ENCODE measurements around the gene GALNT16. TPM values are rescaled to one million over a fixed set of nuclear protein-coding genes. Genes with fewer than 3 reads are reported as not detected.
"Not testable (repeated sequence)": the region's sequence is repeated elsewhere in the genome, so short reads cannot be mapped to it uniquely, and the experiment has no call there.

Gene GALNT16
- 1 to 10 TPM in 2 of 3 donors, under 1 TPM in 1; 0.87 to 6.4 (median 1.8) TPM for total RNA-seq
- long read RNA-seq, donor 1, full-length matches to known transcripts: 5 of 10 reads
- long read RNA-seq, donor 1, partial matches to known transcripts: 2 of 10 reads
- long read RNA-seq, donor 1, other reads (novel, unspliced or antisense): 3 of 10 reads
- long read RNA-seq, donor 2, partial matches to known transcripts: 0 of 1 reads
- long read RNA-seq, donor 2, other reads (novel, unspliced or antisense): 1 of 1 reads

DNA sequence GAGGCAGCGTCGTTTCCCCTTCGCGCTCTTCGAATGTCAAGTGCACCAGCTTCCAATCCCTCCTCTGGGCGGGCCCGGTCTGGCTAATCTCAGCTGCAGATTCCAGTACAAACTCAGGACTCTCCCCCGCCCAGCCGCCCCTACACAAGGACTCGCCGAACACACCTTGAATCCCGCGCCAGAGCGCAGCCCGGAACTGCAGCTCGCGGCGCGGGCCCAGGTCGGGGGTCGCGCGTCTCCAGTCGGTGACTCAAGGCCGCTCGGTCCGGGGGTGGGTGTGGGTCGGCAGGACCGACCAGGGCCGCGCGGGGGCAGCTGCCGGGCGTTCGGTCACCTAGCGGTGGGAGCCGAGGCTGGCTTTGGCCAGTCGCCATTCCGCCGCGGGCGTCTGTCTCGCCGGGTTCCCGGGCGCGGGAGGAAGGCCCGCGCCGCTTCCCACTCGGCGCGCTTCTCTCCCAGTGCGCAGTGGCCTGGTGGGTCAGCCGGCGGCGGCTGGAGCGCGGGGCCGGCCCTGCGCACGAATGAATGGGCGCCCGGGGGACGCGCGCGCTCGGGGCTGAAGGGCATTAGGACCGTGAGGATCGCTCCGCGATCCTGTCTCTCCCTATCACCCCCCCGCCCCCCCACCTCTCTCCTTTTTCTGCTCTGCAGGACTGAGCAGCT, at the start of gene GALNT16:
GALNT16 (plus strand) TSS at position 632 of the 663 bp plus-strand sequence. CDS start 133 bp downstream, outside the sequence.
- ATAC-seq: peak; percentile 24
- no peaks in the 10 kb centered on the region for H3K36me3 ChIP-seq (ENCODE audit: low read depth)
- H3K9me3 ChIP-seq: no peaks in the 10 kb centered on the region
- TF ChIP-seq, protein P1, sequence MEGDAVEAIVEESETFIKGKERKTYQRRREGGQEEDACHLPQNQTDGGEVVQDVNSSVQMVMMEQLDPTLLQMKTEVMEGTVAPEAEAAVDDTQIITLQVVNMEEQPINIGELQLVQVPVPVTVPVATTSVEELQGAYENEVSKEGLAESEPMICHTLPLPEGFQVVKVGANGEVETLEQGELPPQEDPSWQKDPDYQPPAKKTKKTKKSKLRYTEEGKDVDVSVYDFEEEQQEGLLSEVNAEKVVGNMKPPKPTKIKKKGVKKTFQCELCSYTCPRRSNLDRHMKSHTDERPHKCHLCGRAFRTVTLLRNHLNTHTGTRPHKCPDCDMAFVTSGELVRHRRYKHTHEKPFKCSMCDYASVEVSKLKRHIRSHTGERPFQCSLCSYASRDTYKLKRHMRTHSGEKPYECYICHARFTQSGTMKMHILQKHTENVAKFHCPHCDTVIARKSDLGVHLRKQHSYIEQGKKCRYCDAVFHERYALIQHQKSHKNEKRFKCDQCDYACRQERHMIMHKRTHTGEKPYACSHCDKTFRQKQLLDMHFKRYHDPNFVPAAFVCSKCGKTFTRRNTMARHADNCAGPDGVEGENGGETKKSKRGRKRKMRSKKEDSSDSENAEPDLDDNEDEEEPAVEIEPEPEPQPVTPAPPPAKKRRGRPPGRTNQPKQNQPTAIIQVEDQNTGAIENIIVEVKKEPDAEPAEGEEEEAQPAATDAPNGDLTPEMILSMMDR (IDR thresholded peaks at IDR 0.05): no peak
- H3K4me3 ChIP-seq: no peak within 1 kb of the TSS
- intact Hi-C loops (cut with DNase I, micrococcal nuclease): no loop called here
- peak in 2 of 3 donors; percentile 27 to 36 for DNase-seq
- H3K4me1 ChIP-seq (ENCODE audit: low read depth): peaks cover 24% of the 10 kb centered on the region

DNA sequence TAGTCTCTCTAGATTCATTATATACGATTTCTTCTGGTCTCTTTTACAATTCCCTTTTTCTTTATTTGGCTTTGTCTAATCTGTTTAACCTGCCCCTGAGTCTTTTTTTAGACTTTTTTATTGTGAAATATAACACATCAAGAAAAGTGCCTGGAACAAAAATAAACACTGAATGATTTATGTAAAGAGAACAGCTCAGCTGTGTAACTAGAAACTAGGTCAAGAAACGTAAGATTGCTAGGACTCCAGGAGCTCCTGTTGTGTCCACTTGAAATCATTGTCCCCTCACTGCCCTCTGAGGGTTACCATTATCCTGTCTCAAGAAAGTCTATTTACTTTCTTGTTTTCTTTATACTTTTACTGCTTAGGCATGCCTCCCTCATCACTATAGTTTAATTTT, 45.6 kb upstream of the GALNT16 start:
- Histone ChIP-seq H3K36me3 (ENCODE audit: low read depth) (no peaks in the 10 kb centered on the region), H3K9me3 (no peaks in the 10 kb centered on the region), H3K4me3 (no peak overlapping the region), H3K4me1 (ENCODE audit: low read depth) (peaks cover 10% of the 10 kb centered on the region)
- intact Hi-C loops (cut with DNase I, micrococcal nuclease): no loop called here
- ATAC-seq (no peak), DNase-seq (no peak)
- TF ChIP-seq, protein P1 (IDR thresholded peaks at IDR 0.05): no peak

DNA sequence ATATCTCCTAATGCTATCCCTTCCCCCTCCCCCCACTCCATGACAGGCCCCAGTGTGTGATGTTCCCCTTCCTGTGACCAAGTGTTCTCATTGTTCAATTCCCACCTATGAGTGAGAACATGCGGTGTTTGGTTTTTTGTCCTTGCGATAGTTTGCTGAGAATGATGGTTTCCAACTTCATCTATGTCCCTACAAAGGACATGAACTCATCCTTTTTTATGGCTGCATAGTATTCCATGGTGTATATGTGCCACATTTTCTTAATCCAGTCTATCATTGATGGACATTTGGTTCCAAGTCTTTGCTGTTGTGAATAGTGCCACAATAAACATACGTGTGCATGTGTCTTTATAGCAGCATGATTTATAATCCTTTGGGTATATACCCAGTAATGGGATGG, 42.3 kb upstream of the GALNT16 start:
- H3K9me3 ChIP-seq; H3K4me1 ChIP-seq (ENCODE audit: low read depth); ATAC-seq; H3K4me3 ChIP-seq; DNase-seq; intact Hi-C loops (cut with DNase I, micrococcal nuclease); H3K36me3 ChIP-seq (ENCODE audit: low read depth): not testable (repeated sequence)

DNA sequence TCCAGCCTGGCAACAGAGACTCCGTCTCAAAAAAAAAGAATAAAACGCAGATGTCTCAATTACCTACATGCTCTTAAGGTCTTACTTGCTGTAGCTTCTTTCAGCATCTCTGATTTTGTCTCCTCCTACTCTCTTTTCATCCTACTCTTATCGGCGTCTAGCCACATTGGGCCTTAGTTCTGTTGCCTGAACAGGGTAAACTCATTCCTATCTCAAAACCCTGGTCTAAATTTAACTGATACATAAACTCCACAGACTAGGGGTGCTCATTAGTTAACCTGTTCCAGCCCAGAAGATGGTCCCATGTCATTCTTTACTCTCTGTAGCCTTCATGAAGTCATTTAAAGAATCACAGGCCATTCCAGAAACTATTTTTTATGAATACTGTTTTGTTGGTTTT, 35.0 kb upstream of the GALNT16 start:
- Histone ChIP-seq H3K4me1 (ENCODE audit: low read depth) (no peaks in the 10 kb centered on the region), H3K4me3 (no peak overlapping the region), H3K9me3 (no peaks in the 10 kb centered on the region), H3K36me3 (ENCODE audit: low read depth) (no peaks in the 10 kb centered on the region)
- no peak for DNase-seq
- intact Hi-C loops (cut with DNase I, micrococcal nuclease): no loop called here
- TF ChIP-seq, protein P1 (IDR thresholded peaks at IDR 0.05): no peak
- no peak for ATAC-seq

DNA sequence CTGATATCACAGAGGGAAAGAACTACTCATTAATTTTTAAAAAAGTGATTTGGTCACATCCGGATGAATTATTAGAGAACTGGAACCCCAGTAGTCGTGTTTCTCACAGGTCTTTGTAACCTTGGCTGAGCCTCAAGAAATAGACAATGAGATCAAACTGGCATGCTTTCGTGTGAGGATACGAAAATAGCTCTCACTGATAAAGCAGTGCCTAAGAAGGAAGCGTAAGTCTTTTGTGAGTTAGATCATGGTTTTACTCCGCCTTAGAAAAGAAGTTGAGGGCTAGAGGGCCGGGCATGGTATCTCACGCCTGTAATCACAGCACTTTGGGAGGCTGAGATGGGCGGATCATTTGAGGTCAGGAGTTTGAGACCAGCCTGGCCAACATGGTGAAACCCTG, 33.8 kb upstream of the GALNT16 start:
- no peak for ATAC-seq
- Histone ChIP-seq H3K36me3 (ENCODE audit: low read depth) (no peaks in the 10 kb centered on the region), H3K4me1 (ENCODE audit: low read depth) (no peaks in the 10 kb centered on the region), H3K4me3 (no peak overlapping the region), H3K9me3 (no peaks in the 10 kb centered on the region)
- intact Hi-C loops (cut with DNase I, micrococcal nuclease): no loop called here
- DNase-seq: no peak
- TF ChIP-seq, protein P1 (IDR thresholded peaks at IDR 0.05): no peak

DNA sequence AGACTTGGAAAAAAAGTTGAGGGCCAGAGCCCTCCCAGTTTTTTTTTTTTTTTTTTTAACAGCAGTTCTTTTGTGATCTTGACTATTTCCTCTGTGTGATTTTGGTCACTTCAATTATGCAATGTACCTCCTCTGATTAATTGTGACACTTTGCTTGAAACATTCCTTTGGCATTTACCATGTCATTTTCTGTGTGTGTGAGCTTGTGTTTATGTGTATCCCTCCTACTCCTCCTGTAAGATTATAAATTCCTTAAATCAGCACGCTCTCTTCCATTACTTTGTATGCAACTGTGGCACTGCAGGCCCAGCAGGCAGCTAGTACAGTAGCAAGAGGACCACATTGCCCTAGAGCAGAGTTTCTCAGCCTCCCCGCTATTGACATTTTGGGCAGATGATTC, 33.2 kb upstream of the GALNT16 start:
- intact Hi-C loops (cut with DNase I, micrococcal nuclease): no loop called here

More for the DNA sequence above, 33.2 kb upstream of the GALNT16 start:
- DNase-seq (no peak), ATAC-seq (no peak)
- Histone ChIP-seq H3K36me3 (ENCODE audit: low read depth) (no peaks in the 10 kb centered on the region), H3K4me1 (ENCODE audit: low read depth) (no peaks in the 10 kb centered on the region), H3K4me3 (no peak overlapping the region), H3K9me3 (no peaks in the 10 kb centered on the region)
- TF ChIP-seq, protein P1 (IDR thresholded peaks at IDR 0.05): no peak
